ENCODE measurements around the gene PDE1A.

DNA sequence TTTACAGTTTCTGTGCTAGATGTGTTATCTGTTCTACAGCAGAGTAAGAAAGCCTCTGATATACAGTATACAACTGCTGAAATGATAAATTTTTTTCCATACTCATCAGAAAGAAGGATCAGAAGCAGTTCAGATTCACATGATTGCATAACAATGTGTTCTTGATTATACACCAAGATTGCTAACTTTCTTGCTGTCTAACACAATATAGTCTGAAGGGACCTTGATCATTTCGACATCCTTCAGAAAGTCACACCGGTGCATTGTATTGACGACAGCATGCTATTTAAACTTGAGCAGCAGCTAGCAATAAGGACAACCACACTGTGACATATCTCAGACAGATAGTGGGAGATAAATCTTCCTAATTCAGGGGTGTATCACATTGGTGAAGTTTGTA lies 127.2 kb downstream of the PDE1A start:
- TF ChIP-seq, protein P1, sequence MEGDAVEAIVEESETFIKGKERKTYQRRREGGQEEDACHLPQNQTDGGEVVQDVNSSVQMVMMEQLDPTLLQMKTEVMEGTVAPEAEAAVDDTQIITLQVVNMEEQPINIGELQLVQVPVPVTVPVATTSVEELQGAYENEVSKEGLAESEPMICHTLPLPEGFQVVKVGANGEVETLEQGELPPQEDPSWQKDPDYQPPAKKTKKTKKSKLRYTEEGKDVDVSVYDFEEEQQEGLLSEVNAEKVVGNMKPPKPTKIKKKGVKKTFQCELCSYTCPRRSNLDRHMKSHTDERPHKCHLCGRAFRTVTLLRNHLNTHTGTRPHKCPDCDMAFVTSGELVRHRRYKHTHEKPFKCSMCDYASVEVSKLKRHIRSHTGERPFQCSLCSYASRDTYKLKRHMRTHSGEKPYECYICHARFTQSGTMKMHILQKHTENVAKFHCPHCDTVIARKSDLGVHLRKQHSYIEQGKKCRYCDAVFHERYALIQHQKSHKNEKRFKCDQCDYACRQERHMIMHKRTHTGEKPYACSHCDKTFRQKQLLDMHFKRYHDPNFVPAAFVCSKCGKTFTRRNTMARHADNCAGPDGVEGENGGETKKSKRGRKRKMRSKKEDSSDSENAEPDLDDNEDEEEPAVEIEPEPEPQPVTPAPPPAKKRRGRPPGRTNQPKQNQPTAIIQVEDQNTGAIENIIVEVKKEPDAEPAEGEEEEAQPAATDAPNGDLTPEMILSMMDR (IDR thresholded peaks at IDR 0.05; ENCODE audit: poor library complexity), result no peak
- TF ChIP-seq EZH2 (IDR thresholded peaks at IDR 0.05; ENCODE audit: borderline replicate concordance), result no peak
